ENCODE data around the gene GOLGA8B.
"Not testable (repeated sequence)": the region's sequence is repeated elsewhere in the genome, so short reads cannot be mapped to it uniquely, and the experiment has no call there.

The GOLGA8B gene

DNA sequence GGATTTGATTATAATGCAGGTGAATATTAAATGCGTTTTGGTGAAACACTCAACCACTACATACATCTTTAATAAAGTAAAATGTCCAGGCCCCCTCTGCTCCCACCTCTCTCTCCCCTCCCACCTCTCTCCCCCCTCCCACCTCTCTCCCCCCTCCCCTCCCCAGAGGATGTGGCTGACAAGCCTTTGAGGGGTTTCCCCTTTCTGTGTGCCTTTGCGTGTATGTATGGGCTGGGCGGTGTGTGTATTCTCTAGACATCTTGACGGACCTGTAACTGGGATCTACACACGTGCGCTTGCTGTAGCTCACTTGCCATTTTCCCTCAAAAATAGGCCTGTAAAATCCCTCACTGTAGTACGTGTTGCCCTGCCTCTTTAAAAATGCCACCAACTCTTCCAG is 28.3 kb downstream of the GOLGA8B start:
- peak; percentile 39 for DNase-seq

DNA sequence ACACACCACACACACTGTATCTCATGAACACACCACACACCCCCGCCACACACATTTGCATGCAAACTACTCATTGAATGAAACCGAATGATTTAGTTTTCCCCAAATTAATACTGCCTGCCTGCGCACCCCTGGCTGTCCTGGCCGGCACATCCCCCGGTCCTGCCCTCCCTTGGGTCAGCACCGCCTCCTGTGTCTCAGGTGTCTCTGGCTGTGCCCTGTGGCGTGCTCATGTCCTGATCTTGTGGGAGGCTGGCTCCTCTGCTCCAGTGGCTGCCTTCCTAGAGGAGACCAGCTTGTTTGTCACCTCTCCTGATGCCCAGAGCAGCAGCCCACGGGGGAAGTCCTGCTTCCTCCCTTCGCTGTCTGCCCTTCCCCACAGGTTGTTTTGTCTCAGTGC is 28.7 kb downstream of the GOLGA8B start:
- DNase-seq = not testable (repeated sequence)

DNA sequence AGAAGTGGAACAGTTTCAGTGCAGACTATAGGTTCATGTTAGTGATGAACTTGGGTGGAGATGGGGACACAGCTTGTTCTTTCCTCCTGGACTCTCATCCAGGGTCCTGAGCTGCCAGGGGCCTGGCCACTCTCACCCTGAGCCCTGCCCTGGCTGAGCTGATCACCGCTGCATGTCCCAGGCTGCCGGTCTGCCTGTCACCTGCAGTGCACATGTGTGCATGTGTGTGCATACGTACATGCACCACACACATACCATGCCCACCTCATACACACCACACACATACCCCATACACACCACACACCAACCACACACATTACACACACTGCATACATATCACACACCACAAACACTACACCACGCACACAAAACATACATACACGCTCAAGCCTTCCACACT is 29.3 kb downstream of the GOLGA8B start:
- DNase-seq = not testable (repeated sequence)

DNA sequence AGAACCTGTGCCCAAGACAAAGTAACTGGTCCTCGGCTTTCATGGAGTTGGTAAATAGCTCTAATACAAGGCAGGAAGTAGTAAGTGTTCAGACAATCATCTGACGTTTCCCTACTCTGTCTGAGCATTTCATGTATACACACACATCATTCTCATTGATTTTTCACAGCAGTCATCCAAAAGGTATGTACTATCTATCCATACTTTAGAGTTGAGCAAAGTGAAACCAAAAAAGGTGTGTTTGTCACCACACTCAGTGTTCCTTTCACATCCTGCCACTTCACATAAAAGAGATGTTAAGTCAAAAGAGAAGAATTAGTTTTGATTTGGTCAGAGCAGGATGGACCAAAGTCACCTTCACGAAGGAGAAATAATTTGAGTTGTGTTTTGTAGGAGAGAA is 33.3 kb downstream of the GOLGA8B start:
- not testable (repeated sequence) for DNase-seq

DNA sequence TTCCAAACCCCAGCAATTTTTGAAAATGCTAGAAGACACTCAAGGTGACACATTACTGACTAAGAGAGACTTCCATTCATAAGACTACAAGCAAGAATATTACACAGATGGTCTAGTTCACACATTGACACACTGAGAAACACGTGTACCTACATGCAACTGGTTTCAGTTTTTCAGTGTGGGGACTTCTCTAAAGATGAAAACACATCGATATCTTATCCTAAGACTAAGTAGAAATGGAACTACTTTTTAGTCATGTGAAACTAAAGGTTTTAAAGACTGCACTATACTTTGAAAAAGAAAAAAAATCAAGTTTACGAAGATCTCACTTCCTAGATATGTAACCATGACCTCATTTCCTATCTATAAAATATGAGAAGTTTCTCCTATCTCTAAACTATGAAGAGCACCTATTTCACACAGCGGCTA is 34.1 kb downstream of the GOLGA8B start:
- not testable (repeated sequence) for DNase-seq

DNA sequence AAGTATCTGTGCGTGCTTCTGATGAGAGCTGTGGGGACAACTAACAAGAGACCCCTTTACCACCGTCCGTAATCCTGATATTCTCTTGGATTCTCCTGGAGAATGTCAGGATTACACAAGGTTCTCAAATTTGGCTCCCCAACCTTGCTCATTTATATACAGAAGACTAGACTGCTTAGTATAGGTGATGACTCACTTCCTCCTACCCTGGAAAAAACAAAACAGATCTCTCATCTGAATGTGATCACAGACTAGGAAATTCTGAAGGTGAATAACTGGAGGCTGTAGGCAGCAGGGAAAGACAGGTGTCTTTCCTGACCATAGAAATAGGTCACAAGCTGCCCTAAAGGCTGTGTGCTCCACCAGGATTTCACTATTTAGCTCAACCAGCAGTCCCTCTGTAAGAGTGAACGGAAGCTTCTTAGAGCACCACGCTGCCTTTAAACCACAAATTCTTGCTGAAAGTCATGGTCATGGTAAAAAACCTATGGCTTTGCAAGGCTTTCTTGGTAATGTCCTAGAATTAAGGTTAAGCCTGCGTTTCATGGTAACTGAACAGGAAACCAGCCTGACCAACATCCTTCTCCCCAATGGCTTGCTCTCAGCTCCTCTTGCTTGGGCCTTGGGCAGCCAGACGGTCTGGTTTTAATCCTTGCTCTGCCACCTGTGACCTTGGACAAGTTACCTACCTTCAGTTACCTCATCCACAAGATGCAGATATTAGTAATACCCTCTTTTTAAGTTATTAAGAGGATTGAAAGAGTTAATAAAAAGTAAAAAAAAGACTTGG is 39.4 kb downstream of the GOLGA8B start:
- not testable (repeated sequence) for DNase-seq

DNA sequence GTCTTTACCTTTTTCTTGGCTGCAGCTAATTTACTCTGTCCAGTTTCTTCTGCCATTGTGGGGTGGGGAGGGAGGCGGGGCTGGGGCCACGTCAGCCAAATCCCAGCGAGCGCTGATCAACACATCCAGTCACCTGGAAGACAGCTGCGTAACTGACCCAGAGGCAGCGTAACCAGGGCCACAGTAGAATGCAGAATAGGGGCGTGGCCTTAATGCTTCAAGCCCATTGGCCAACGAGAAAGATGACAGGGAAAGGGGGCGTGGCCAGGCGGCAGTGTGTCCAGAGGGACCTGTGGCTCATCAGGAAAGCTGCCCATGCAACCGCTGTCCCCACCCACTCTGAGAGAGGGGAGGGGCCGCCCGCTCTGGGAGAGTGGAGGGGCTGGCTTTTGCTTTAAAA is 47.6 kb downstream of the GOLGA8B start:
- not testable (repeated sequence) for DNase-seq
